GM21576 (cell line): Measurements from ENCODE around the gene MED1.
A peak's percentile ranks its signal among the peaks of the same experiment; 100 is the strongest.
"Not testable (repeated sequence)": the region's sequence is repeated elsewhere in the genome, so short reads cannot be mapped to it uniquely, and the experiment has no call there.

Experiments
- ATAC-seq: cut with Tn5 transposase; IDR thresholded peaks from one replicate; pipeline ENCODE4 v1.9.1; 2021; ENCODE audit warnings: mild to moderate bottlenecking, moderate library complexity; ENCODE audit not compliant: unreplicated experiment

MED1 gene

DNA sequence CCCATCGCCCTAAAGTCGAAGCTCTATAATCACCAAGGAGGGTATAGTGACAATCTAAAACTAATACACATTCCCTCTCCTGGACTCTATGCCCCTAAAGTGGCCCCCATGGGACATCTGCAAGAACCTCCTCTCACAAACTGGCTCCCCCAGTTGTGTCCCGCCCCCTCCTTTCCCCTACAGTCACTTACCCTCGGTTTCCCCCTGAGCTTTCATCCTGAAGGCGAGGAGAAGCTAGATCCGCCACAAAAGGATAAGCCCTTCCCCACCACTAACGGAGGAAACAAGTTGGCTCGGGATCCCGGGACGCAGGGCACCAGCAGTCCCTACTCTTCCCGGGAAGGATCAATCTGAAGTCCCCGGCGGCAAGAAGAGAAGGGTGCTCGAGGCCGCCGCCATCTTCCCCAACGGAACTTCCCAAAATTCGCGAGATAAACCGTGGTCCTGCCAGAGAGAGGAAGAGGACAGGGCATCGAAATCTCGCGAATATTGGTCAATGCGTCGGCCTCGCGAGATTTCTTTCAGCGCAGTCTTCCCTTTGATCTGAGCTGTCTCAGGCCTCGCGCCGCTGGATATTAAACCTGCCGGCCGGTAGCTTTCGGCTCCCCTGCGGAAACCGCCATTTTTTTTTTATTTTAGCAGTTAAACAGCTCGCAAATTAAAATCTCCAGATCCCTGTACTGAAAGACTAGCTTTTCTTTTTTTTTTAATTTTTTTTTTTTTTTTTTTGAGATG lies at the start of gene MED1:
TSS of gene MED1 (minus strand) at position 417 of the 735 bp plus-strand sequence. CDS start at position 216, 201 bp downstream.
- ATAC-seq = peak; percentile 92

DNA sequence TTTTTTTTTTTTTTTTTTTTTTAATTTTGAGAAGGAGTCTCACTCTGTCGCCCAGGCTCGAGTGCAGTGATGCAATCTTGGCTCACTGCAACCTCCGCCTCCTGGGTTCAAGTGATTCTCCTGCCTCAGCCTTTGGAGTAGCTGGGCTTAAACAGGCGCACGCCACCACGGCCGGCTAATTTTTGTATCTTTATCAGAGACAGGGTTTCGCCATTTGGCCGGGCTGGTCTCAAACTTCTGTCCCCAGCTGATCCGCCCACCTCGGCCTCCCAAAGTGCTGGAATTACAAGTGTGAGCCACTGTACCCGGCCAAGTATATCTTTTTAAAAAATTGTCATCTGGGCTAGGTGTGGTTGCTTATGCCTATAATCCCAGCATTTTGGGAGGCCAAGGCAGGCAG lies 45.9 kb upstream of the MED1 start:
- ATAC-seq = not testable (repeated sequence)

DNA sequence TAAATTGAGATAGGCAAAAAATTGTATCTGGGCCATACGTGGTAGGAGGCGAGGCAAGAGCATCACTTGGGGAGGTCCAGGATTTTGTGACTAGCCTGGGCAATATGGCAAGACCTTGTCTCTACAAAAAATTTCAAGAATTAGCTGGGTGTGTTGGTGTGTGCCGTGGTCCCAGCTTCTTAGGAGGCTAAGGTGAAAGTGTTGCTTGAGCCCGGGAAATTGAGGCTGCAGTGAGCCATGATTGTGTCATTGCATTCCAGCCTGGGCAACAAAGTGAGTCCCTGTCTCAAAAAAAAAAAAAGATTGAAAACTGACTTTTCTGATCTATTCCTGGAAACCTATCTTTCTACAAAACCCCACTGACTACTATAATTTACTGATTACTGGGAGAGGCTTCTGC lies 36.9 kb upstream of the MED1 start:
- no peak for ATAC-seq

DNA sequence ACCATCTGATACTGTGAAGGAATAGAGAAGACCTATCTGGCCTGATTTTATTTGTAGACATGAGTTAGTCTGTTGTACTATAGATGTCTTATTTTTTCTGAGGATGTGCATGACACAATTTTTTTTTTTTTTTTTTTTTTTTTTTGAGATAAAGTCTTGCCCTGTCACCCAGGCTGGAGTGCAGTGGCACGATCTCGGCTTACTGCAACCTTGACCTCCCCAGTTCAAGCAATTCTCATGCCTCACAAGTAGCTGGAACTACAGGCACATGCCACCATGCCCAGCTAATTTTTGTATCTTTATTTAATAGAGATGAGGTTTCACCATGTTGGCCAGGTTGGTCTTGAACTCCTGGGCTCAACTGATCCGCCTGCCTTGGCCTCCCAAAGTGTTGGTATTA lies 36.4 kb upstream of the MED1 start:
- not testable (repeated sequence) for ATAC-seq

- ATAC-seq = no peak
Observed at GRCh38 chr17:39486242-39486641, 35.2 kb upstream of the MED1 start.

- ATAC-seq = no peak
Observed at GRCh38 chr17:39485555-39485954, 34.5 kb upstream of the MED1 start.

DNA sequence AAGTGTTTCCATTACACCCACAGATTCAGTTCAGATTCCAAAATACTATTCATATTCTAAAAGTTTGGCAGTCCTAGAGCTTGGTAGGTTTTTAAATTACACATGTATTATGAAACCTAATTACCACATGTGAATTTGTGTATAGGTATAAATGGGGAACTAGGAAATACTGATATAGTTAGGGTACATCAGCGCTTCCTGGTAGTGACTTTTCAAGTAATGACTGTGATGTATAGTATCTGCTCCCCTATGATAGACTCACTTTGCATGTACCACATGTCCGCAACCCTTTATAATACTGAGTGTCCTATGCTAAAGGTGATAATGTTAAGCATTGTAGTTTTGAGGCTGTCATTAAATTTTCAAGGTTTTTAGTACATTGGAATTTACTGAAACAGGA lies 33.1 kb upstream of the MED1 start:
- ATAC-seq = no peak

- ATAC-seq = no peak
Observed at GRCh38 chr17:39483506-39483905, 32.4 kb upstream of the MED1 start.

- ATAC-seq = not testable (repeated sequence)
Observed at GRCh38 chr17:39479631-39480030, 28.6 kb upstream of the MED1 start.

DNA sequence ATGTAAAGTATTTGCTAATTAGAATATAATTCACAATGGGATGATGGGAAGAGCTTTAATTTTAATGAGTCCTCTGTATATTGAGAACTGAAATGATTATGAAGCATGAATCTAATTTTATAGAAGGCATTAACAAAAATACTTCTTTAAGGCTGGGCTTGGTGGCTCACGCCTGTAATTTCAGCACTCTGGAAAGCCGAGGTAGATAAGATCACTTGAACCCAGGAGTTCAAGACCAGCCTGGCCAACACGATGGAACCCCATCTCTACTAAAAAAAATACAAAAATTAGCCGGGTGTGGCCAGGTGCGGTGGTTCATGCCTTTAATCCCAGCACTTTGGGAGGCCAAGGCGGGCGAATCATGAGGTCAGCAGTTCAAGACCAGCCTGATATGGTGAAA lies 22.2 kb upstream of the MED1 start:
- no peak for ATAC-seq

- ATAC-seq = not testable (repeated sequence)
Observed at GRCh38 chr17:39468610-39469009, 17.5 kb upstream of the MED1 start.

DNA sequence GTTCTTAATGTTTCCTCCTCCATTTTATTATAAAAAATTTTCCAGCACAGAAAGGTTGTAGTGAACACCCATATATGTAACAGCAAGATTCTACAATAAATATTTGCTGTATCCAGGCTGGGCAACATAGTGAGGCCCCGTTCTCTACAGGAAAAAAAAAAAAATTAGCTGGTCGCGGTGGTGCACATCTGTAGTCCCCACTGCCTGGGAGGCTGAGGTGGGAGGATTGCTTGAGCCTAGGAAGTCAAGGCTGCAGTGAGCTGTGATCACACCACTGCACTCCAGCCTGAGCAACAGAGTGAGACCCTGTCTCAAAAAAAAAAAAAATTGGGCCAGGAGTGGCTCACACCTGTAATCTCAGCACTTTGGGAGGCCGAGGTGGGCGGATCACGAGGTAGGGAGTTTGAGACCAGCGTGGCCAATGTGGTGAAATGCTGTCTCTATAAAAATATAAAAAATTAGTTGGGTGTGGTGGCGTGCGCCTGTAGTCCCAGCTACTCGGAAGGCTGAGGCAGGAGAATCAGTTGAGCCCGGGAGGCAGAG lies 13.6 kb upstream of the MED1 start:
- ATAC-seq = not testable (repeated sequence)

DNA sequence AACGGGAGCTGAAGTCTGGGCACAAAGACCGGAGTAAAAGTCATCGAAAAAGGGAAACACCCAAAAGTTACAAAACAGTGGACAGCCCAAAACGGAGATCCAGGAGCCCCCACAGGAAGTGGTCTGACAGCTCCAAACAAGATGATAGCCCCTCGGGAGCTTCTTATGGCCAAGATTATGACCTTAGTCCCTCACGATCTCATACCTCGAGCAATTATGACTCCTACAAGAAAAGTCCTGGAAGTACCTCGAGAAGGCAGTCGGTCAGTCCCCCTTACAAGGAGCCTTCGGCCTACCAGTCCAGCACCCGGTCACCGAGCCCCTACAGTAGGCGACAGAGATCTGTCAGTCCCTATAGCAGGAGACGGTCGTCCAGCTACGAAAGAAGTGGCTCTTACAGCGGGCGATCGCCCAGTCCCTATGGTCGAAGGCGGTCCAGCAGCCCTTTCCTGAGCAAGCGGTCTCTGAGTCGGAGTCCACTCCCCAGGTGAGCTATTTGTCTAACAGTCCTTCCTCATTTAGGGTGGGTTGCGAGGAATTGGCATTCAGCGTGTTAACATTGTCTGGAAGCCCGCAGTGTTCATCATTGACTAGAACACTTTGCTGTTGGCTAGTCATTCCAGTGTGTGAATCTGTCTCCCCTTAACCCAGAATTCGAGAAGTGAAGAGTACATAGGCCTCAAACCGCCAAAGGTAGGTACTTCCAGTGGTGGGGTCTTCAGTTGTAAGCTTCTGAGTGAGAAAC lies 11.7 kb upstream of the MED1 start:
- no peak for ATAC-seq

DNA sequence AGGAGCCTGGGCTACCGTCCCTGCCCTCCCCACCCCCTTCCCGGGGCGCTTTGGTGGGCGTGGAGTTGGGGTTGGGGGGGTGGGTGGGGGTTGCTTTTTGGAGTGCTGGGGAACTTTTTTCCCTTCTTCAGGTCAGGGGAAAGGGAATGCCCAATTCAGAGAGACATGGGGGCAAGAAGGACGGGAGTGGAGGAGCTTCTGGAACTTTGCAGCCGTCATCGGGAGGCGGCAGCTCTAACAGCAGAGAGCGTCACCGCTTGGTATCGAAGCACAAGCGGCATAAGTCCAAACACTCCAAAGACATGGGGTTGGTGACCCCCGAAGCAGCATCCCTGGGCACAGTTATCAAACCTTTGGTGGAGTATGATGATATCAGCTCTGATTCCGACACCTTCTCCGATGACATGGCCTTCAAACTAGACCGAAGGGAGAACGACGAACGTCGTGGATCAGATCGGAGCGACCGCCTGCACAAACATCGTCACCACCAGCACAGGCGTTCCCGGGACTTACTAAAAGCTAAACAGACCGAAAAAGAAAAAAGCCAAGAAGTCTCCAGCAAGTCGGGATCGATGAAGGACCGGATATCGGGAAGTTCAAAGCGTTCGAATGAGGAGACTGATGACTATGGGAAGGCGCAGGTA lies 11.0 kb upstream of the MED1 start:
- ATAC-seq = peak; percentile 13

GRCh38 chr17:39461113-39461925 lies 10.3 kb upstream of the MED1 start, which contains the start of gene CDK12:
TSS of gene CDK12 (plus strand) at chr17:39461486. CDS start at chr17:39462072, 586 bp downstream.
- peak; percentile 76 for ATAC-seq

DNA sequence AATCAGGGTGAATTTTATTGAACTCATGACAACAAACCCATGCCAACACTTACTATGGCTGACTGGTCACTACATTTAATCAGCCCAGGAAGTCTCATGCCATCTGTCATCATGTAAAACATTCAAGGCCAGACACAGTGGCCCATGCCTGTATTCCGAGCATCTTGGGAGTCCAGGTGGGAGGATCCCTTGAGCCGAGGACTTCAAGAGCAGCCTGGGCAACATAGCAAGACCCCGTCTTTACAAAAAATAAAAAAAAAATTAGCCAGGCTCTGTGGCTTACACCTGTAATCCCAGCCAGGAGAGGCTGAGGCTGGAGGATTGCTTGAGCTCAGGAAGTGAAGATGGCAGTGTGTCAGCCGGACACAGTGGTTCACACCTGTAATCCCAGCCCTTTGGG lies 4.9 kb upstream of the MED1 start:
- ATAC-seq = no peak

- no peak for ATAC-seq
Observed at GRCh38 chr17:39450051-39450450, 1.0 kb downstream of the MED1 start.

- no peak for ATAC-seq
Observed at GRCh38 chr17:39447561-39447960, 3.5 kb downstream of the MED1 start.

- ATAC-seq = no peak
Observed at GRCh38 chr17:39443326-39443725, 7.7 kb downstream of the MED1 start.

- ATAC-seq = not testable (repeated sequence)
Observed at GRCh38 chr17:39439868-39440267, 11.2 kb downstream of the MED1 start.

DNA sequence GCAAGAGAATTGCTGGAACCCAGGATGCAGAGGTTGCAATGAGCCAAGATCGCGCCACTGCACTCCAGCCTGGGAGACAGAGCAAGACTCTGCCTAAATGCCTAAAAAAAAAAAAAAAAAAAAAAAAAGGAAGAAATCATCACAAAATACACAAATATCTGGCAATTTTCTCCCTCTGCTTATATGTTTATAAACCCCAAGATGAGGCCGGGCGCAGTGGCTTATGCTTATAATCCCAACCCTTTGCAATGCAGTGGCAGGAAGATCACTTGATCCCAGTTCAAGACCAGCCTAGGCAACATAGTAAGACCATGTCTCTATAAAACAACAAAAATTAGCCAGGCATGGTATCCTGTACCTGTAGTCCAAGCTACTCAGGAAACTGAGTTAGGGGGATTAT lies 21.5 kb downstream of the MED1 start:
- no peak for ATAC-seq
